NCI-H748 (cell line): ENCODE data around the gene ACTR3.

Experiments
- DNase-seq: peaks from one replicate; lab custom pipeline; 2025; ENCODE audit not compliant: unreplicated experiment; lab: John Stamatoyannopoulos, UW

ACTR3 gene

GRCh38 chr2:113964436-113964835, 74.5 kb downstream of the ACTR3 start:
- no peak for DNase-seq

DNA sequence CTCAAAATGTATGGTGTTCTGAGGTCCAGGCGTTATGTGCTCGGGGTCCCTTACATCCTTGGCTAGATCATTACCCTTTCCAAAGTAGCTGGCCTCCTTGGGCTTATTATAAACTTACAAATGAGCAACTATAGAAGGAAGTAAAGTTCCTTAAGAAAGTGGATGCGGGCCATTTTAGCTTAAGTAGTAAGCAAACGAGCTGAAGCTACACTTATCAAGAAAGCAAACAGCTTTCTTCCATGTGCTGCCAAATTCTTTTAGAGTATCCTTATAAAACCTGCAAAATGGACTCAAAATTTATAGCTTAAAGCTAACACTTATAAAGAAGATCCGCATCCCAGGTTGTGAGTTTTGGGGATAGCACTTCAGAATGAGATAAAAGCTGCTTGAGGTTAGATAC, 75.3 kb downstream of the ACTR3 start:
- DNase-seq, result no peak

DNA sequence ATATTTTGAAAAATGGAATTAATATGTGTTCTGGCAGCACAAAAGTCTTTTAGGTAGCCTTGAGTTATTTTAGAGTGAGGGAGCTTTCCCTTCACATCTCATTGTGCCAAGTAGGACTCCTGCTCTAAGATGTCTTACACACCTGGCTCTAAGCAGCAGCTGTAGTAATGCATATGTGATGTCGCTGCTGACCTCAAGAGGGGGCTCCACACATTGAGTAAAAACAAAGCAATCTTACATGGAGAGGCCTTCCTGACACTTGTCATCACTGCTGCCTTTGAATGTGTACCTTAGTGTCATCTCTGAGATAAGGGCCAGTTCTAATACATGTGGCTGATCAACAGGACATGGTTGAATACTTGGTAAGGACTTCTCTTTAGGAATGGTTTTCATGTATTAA, 75.8 kb downstream of the ACTR3 start:
- DNase-seq, result peak; percentile 62

DNA sequence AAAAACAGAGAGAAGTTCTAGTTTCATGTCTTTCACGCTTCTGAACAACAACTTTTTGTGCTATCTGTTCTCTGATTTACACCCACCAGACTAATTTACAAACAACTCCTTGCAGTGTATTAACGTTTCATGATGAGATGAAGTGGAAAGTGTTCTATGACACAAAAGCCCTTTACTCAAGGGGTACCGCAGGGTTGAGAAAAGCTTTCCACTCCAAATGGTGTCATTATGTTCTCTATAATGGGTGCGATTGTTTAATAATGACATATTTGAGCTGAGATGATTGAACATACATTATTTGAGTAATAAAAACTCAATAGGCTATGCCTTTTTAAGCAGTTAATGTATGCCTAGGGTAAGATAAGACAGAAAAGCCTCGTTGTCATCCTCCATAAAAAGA, 76.3 kb downstream of the ACTR3 start:
- DNase-seq, result peak; percentile 6

- DNase-seq, result no peak
Observed at GRCh38 chr2:113966832-113967231, 76.9 kb downstream of the ACTR3 start.

GRCh38 chr2:113967272-113967671, 77.4 kb downstream of the ACTR3 start:
- no peak for DNase-seq

DNA sequence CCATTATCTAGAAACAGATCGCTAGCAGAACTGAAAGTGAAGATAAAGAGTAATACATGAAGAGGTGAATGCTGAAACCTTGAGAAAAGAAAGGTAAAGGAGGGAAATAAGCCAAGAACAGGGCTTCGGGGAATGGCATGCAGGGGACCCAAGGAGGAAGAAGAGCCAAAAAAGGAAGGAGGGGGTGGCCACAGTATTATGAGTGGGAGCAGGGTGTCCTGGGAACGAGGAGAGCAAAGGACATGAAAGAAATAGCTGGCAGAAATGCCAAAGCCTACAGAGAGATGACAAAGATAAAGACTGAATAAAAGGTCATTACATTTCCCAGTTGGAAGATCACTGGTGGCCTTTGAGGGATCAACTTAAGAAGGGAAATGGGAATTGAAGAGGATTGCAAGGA, 82.9 kb downstream of the ACTR3 start:
- DNase-seq, result no peak

GRCh38 chr2:113973810-113974209, 83.9 kb downstream of the ACTR3 start:
- no peak for DNase-seq

- no peak for DNase-seq
Observed at GRCh38 chr2:113974727-113975126, 84.8 kb downstream of the ACTR3 start.

- no peak for DNase-seq
Observed at GRCh38 chr2:113976277-113976928, 86.5 kb downstream of the ACTR3 start.

DNA sequence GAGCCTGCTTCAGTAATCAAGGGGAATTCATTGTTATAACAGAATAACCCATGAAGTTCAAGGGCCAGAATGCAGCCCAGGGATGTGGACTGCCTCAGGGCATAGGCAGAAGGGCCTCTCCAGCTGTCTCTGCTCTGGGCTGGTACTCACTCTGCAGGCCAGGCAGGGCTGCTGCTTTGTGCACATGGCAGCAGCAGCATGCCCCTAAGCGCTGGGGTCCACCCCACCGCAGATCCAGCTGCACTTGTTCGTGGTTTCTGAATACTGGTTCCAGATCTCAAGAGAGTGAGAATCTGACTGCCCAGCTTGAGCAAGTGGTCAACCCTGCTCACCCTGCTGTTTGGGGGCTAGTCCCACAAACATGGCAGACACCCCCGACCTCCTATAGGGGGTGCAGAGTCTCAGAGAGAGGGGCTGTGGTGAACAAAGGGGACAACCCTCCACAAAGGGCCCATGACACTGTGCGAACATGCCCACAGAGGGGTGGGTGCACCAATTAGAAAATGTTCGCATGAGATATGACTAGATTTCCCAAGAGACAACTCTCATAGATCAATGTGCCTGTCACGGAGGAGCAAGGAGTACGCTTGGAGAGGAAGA, 87.3 kb downstream of the ACTR3 start:
- no peak for DNase-seq

GRCh38 chr2:113977660-113978523, 88.0 kb downstream of the ACTR3 start:
- DNase-seq, result peak; percentile 38

GRCh38 chr2:113978524-113979190, 88.8 kb downstream of the ACTR3 start:
- no peak for DNase-seq

DNA sequence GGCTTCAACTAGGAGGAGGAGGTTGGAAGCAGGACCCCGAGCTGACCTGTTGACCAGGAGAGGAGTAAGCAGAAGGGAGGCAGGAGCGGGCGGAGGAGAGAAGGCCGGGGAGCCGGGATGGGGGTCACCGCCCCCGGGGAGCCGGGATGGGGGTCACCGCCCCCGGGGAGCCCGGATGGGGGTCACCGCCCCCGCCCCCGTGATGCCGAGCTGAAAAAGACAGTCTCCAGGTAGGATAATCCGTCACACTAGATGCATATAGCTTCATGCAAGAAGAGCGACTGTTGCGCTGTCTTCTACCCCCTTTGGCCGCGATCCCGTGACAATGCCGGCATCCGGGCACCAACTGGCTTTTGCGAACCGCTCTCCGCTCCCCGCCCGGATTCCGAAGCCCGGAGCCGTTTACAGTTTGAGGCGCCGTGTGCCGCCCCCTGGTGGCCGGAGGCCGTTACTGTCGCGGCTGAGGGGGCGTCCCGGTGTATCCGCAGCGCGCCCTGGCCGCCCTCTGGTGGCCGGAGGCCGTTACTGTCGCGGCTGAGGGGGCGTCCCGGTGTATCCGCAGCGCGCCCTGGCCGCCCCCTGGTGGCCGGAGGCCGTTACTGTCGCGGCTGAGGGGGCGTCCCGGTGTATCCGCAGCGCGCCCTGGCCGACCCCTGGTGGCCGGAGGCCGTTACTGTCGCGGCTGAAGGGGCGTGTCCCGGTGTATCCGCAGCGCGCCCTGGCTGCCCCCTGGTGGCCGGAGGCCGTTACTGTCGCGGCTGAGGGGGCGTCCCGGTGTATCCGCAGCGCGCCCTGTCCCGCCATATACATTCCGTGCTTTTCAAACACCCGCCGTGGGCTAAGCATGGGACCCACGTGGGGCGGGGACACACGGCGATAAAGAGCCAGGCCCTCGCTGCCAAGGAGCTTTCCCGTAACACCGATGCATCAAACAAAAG, 89.6 kb downstream of the ACTR3 start:
- no peak for DNase-seq

DNA sequence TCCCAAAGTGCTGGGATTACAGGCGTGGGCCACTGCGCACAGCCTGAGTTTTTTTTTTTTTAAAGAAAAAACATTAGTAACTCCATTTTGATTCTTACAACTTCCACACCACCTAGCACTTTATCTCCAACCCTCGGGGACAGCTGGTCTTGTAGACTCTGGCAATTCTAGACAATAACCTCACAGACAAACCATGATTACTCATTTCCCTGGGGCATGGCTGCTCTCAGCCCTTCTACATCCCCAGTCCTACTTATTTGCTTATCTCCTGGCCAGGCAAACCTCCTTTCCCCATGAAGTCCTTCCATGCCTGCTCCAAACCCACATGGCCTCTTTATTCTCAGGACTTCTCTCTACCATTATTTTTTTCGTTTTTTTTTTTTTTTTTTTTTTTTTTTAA, 91.1 kb downstream of the ACTR3 start:
- no peak for DNase-seq

GRCh38 chr2:113981404-113982134, 91.7 kb downstream of the ACTR3 start:
- DNase-seq, result no peak

DNA sequence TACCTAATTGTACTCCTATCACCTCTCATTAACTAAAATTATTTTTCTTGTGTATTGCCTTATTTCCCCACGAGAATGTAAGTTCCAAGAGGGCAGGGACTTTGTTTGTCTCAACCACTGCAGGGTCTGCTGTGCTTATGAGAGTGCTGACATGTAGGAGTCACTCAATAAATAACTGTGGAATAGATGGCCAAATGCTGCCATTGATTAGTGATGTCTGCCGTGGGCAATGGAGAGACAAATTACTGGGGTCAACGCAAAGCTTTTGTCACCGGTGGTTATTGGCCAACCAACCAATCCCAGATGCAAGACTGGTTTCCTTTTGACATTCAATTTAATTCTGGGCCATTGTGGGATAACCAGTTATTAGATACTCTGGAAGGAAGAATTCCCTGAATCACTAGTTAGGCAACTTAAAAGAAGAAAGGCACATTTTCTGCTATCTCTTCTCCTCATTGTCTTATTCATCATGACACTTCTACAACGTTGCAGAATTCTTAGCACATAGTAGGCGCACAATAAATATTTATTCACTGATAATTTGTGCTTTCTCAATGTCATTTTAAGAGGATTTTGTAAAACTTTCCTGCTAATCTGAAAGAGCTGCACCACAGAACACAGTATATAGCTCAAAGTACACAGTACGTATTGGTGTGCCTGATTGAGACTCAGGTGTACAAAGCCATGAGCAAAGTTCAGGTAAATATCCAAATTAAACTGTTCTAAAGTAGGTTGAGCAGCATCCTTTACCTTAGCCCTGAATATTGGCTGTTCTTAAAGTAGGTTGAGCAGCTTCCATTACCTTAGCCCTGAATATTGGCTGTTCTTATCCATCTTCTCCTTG, 95.9 kb downstream of the ACTR3 start:
- no peak for DNase-seq

GRCh38 chr2:113986762-113987290, 96.9 kb downstream of the ACTR3 start:
- no peak for DNase-seq

DNA sequence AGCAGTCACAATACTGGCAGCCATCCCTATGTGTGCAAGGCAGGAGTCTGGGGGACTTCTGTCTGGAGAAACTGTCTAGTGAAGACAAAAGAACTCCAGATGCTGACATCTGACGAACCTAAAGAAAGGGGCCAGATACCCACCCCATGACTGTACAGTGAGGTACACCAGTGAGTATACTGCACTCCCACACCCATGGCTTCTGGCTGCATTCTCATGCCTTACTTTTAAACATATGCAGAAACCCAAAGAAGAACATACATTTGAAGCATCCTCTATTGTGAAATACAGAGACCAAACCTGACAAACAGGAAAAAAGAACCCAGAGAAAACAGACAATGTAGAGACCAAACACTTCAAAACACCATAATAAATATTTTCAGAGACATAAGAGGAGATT, 102.2 kb downstream of the ACTR3 start:
- DNase-seq, result no peak
